Type B pancreatic cell (in vitro differentiated cells): ENCODE data around the gene PPP1R12A. TPM values are rescaled to one million over a fixed set of nuclear protein-coding genes. Genes with fewer than 3 reads are reported as not detected.

Source experiments
- DNase-seq: peaks from one replicate; pipeline ENCODE4 v3.0.0; 2021; ENCODE audit warnings: mixed read lengths; ENCODE audit not compliant: unreplicated experiment; ENCODE audit errors: extremely low spot score
- H3K27ac Mint-ChIP-seq: 2 replicates; pipeline ENCODE4 v1.8.0; 2021; ENCODE audit warnings: mild to moderate bottlenecking, mixed read lengths
- H3K27me3 Mint-ChIP-seq: 2 replicates; pipeline ENCODE4 v1.8.0; 2021; ENCODE audit warnings: mixed read lengths
- H3K36me3 Mint-ChIP-seq: 2 replicates; pipeline ENCODE4 v1.8.0; 2021; ENCODE audit warnings: mixed read lengths
- H3K4me1 Mint-ChIP-seq: one replicate; pipeline ENCODE4 v1.8.0; 2021; ENCODE audit warnings: mixed read lengths; ENCODE audit not compliant: unreplicated experiment
- H3K4me3 Mint-ChIP-seq: 2 replicates; pipeline ENCODE4 v1.8.0; 2021; ENCODE audit warnings: mild to moderate bottlenecking, mixed read lengths
- H3K9me3 Mint-ChIP-seq: 2 replicates; pipeline ENCODE4 v1.8.0; 2021; ENCODE audit warnings: mixed read lengths
- total RNA-seq: library from RNA; stranded (reverse); gene quantifications from 2 replicates; pipeline ENCODE4 v1.2.1, GENCODE V29; 2021; ENCODE audit warnings: low replicate concordance
- TF ChIP-seq, protein P1 (sequence below): fragments of 200-600 bp; sonication (generic); conservative IDR thresholded peaks from 2 replicates; pipeline ENCODE4 v1.5.0; 2021; ENCODE audit warnings: antibody characterized with exemption, mild to moderate bottlenecking

PPP1R12A gene
- total RNA-seq, 1 donor from 2014 or later, result 78.2 TPM

- Mint-ChIP-seq H3K4me3 (no peak overlapping the region), H3K27ac (no peak overlapping the region), H3K36me3 (peaks cover 14% of the 10 kb centered on the region), H3K4me1 (no peaks in the 10 kb centered on the region), H3K9me3 (no peaks in the 10 kb centered on the region), H3K27me3 (no peaks in the 10 kb centered on the region)
- TF ChIP-seq, protein P1, sequence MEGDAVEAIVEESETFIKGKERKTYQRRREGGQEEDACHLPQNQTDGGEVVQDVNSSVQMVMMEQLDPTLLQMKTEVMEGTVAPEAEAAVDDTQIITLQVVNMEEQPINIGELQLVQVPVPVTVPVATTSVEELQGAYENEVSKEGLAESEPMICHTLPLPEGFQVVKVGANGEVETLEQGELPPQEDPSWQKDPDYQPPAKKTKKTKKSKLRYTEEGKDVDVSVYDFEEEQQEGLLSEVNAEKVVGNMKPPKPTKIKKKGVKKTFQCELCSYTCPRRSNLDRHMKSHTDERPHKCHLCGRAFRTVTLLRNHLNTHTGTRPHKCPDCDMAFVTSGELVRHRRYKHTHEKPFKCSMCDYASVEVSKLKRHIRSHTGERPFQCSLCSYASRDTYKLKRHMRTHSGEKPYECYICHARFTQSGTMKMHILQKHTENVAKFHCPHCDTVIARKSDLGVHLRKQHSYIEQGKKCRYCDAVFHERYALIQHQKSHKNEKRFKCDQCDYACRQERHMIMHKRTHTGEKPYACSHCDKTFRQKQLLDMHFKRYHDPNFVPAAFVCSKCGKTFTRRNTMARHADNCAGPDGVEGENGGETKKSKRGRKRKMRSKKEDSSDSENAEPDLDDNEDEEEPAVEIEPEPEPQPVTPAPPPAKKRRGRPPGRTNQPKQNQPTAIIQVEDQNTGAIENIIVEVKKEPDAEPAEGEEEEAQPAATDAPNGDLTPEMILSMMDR, result no peak
- no peak for DNase-seq
Measured at GRCh38 chr12:79775355-79776027, 159.4 kb downstream of the PPP1R12A start.

DNA sequence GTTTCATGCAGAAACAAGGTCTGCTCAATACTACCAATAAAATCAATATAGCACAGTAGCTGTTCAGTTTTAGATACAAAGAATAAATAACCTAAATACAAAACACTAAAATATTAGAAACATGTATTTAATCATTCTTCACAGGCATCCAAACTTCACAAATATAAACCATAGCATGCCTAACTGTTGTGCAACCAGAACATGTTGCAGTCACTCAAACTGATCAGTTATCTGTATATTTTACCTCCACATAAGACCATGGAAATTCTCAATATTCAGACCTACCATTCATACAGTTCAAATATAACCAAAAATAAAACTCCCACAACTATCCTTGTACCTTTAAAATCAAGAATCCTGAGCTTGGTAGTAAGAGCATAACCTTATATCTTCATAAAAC lies 161.0 kb downstream of the PPP1R12A start:
- Mint-ChIP-seq H3K27ac (peak overlapping the region; percentile 10), H3K36me3 (peaks cover 14% of the 10 kb centered on the region), H3K4me3 (no peak overlapping the region), H3K4me1 (no peaks in the 10 kb centered on the region), H3K9me3 (no peaks in the 10 kb centered on the region), H3K27me3 (no peaks in the 10 kb centered on the region)
- TF ChIP-seq, protein P1, result no peak
- no peak for DNase-seq

DNA sequence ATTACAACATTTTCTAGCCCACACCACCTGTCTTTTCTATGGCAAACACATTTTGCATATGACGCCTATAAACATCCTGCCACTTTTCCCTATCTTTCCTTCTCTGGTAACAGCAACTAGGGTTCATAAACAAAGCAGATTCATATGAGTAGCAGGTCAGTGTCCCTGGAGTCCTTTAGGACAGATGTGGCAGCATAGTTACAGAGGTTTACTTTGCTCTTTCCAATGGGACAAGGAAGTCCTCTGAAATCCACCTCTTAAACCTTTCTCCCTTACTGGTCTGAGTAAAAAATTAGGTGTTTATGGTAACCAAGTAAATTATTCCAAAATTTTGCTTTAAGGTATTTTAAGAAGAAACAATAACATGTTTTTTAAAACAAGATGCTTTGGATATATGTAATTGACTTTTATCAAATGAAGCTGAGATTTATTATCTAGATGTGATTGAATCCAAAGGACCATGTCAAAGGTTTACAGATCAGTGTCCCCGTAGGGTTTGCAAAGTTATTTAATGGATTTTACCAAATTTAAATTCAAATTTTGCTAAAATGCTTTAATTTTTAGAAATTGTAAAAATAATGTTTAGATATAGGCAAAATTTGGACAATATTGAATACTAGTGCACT lies 164.9 kb downstream of the PPP1R12A start:
- H3K27me3 Mint-ChIP-seq, result no peaks in the 10 kb centered on the region
- TF ChIP-seq, protein P1, result no peak
- H3K4me3 Mint-ChIP-seq, result no peak overlapping the region
- peaks cover under 1% of the 10 kb centered on the region for H3K9me3 Mint-ChIP-seq
- H3K27ac Mint-ChIP-seq, result no peak overlapping the region
- peaks cover 7% of the 10 kb centered on the region for H3K36me3 Mint-ChIP-seq
- DNase-seq, result no peak
- H3K4me1 Mint-ChIP-seq, result no peaks in the 10 kb centered on the region

GRCh38 chr12:79769189-79769859 lies 165.6 kb downstream of the PPP1R12A start:
- Mint-ChIP-seq H3K4me3 (no peak overlapping the region), H3K9me3 (peaks cover 5% of the 10 kb centered on the region), H3K27ac (no peak overlapping the region), H3K4me1 (no peaks in the 10 kb centered on the region), H3K36me3 (peaks cover 4% of the 10 kb centered on the region), H3K27me3 (no peaks in the 10 kb centered on the region)
- DNase-seq, result no peak
- TF ChIP-seq, protein P1, result no peak

- Mint-ChIP-seq H3K4me3 (no peak overlapping the region), H3K9me3 (peaks cover 5% of the 10 kb centered on the region), H3K27me3 (no peaks in the 10 kb centered on the region), H3K4me1 (no peaks in the 10 kb centered on the region), H3K36me3 (no peaks in the 10 kb centered on the region), H3K27ac (no peak overlapping the region)
- no peak for DNase-seq
- TF ChIP-seq, protein P1, result no peak
Measured at GRCh38 chr12:79766705-79767464, 168.0 kb downstream of the PPP1R12A start.
